HEK293 (cell line): ENCODE measurements around the gene ARHGAP6.

Experiments used
- EGR2 ChIP-seq: fragments of 450-650 bp; formaldehyde crosslinking; IDR thresholded peaks from 2 replicates; pipeline ENCODE4 v1.5.1; 2016; ENCODE audit warnings: low read depth, missing biosample characterization, missing genetic modification characterization
- GLI2 ChIP-seq: fragments of 450-650 bp; formaldehyde crosslinking; IDR thresholded peaks from 2 replicates; pipeline ENCODE4; 2017; ENCODE audit warnings: missing biosample characterization, missing genetic modification characterization, low read depth, borderline replicate concordance
- SALL2 ChIP-seq: fragments of 450-650 bp; formaldehyde crosslinking; IDR thresholded peaks from 2 replicates; pipeline ENCODE4 v1.5.0; 2017; ENCODE audit warnings: missing biosample characterization, mild to moderate bottlenecking, missing genetic modification characterization, borderline replicate concordance
- ZEB2 ChIP-seq: fragments of 450-650 bp; formaldehyde crosslinking; IDR thresholded peaks from 2 replicates; pipeline ENCODE4 v1.5.1; 2016; ENCODE audit warnings: missing biosample characterization, missing genetic modification characterization
- ZNF121 ChIP-seq: fragments of 450-650 bp; formaldehyde crosslinking; IDR thresholded peaks from 2 replicates; pipeline ENCODE4 v1.5.1; 2016; ENCODE audit warnings: missing biosample characterization, missing genetic modification characterization
- ZNF174 ChIP-seq: fragments of 450-650 bp; formaldehyde crosslinking; IDR thresholded peaks from 2 replicates; pipeline ENCODE4 v1.5.0; 2017; ENCODE audit warnings: missing biosample characterization, mild to moderate bottlenecking, missing genetic modification characterization
- ZNF24 ChIP-seq: fragments of 450-650 bp; formaldehyde crosslinking; IDR thresholded peaks from 2 replicates; pipeline ENCODE4 v1.5.1; 2016; ENCODE audit warnings: missing biosample characterization, missing genetic modification characterization
- ZNF670 ChIP-seq: fragments of 450-650 bp; formaldehyde crosslinking; IDR thresholded peaks from 2 replicates; pipeline ENCODE4 v1.5.1; 2016; ENCODE audit warnings: missing biosample characterization, missing genetic modification characterization, low read depth
- ZNF830 ChIP-seq: fragments of 450-650 bp; IDR thresholded peaks from 2 replicates; pipeline ENCODE4 v1.5.0; 2018; ENCODE audit warnings: missing biosample characterization, missing genetic modification characterization, low read depth, mild to moderate bottlenecking, moderate library complexity
- TF ChIP-seq, protein P1 (sequence below): fragments of 450-650 bp; formaldehyde crosslinking; IDR thresholded peaks from 2 replicates; pipeline ENCODE4 v1.5.1; 2016; ENCODE audit warnings: missing biosample characterization, missing genetic modification characterization
- TF ChIP-seq, protein P2 (sequence below): fragments of 450-650 bp; formaldehyde crosslinking; IDR thresholded peaks from 2 replicates; pipeline ENCODE4 v1.5.1; 2016; ENCODE audit warnings: missing biosample characterization, missing genetic modification characterization
- TF ChIP-seq, protein P3 (sequence below): fragments of 450-650 bp; formaldehyde crosslinking; IDR thresholded peaks from 2 replicates; pipeline ENCODE4 v1.5.1; 2016; ENCODE audit warnings: missing biosample characterization, missing genetic modification characterization
- TF ChIP-seq, protein P4 (sequence below): fragments of 450-650 bp; formaldehyde crosslinking; IDR thresholded peaks from 2 replicates; pipeline ENCODE4 v1.5.1; 2016; ENCODE audit warnings: missing biosample characterization, missing genetic modification characterization

DNA sequence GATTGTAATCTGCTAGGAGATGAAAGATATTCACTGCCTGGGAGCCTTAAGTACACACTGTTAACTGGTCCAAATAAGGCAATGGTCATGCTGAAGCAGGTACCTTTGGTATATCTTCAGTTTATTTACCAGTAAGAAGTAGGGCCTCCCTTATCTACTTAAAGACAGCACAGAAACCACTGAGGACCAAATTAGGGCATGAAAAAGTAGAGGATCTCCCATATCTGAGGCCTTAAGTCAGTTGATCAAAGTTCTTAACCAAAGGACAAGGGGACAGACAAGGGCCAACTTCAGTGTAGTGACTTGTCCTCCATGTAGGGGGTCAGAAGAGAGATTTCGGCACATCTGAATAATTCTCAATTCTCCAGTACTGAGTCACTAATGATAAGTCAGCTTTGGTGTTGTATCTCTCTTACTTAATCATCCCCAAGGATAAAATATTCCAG lies 313.4 kb downstream of the ARHGAP6 start:
- TF ChIP-seq, protein P1, sequence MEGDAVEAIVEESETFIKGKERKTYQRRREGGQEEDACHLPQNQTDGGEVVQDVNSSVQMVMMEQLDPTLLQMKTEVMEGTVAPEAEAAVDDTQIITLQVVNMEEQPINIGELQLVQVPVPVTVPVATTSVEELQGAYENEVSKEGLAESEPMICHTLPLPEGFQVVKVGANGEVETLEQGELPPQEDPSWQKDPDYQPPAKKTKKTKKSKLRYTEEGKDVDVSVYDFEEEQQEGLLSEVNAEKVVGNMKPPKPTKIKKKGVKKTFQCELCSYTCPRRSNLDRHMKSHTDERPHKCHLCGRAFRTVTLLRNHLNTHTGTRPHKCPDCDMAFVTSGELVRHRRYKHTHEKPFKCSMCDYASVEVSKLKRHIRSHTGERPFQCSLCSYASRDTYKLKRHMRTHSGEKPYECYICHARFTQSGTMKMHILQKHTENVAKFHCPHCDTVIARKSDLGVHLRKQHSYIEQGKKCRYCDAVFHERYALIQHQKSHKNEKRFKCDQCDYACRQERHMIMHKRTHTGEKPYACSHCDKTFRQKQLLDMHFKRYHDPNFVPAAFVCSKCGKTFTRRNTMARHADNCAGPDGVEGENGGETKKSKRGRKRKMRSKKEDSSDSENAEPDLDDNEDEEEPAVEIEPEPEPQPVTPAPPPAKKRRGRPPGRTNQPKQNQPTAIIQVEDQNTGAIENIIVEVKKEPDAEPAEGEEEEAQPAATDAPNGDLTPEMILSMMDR = no peak
- TF ChIP-seq ZNF24 (tag by site-specific recombination) = no peak
- no peak for TF ChIP-seq ZNF121 (tag by site-specific recombination)
- TF ChIP-seq, protein P2, sequence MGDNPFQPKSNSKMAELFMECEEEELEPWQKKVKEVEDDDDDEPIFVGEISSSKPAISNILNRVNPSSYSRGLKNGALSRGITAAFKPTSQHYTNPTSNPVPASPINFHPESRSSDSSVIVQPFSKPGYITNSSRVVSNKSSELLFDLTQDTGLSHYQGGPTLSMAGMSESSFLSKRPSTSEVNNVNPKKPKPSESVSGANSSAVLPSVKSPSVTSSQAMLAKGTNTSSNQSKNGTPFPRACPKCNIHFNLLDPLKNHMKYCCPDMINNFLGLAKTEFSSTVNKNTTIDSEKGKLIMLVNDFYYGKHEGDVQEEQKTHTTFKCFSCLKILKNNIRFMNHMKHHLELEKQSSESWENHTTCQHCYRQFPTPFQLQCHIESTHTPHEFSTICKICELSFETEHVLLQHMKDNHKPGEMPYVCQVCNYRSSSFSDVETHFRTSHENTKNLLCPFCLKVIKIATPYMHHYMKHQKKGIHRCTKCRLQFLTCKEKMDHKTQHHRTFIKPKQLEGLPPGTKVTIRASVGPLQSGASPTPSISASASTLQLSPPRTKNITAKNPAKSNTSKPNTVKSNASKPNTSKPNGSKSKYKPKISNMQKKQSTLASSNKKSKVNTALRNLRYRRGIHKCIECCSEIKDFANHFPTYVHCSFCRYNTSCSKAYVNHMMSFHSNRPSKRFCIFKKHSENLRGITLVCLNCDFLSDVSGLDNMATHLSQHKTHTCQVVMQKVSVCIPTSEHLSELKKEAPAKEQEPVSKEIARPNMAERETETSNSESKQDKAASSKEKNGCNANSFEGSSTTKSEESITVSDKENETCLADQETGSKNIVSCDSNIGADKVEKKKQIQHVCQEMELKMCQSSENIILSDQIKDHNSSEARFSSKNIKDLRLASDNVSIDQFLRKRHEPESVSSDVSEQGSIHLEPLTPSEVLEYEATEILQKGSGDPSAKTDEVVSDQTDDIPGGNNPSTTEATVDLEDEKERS (tag by site-specific recombination) = no peak
- TF ChIP-seq, protein P3, sequence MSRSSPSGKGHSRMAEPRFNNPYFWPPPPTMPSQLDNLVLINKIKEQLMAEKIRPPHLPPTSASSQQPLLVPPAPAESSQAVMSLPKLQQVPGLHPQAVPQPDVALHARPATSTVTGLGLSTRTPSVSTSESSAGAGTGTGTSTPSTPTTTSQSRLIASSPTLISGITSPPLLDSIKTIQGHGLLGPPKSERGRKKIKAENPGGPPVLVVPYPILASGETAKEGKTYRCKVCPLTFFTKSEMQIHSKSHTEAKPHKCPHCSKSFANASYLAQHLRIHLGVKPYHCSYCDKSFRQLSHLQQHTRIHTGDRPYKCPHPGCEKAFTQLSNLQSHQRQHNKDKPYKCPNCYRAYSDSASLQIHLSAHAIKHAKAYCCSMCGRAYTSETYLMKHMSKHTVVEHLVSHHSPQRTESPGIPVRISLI (tag by site-specific recombination) = no peak
- TF ChIP-seq, protein P4, sequence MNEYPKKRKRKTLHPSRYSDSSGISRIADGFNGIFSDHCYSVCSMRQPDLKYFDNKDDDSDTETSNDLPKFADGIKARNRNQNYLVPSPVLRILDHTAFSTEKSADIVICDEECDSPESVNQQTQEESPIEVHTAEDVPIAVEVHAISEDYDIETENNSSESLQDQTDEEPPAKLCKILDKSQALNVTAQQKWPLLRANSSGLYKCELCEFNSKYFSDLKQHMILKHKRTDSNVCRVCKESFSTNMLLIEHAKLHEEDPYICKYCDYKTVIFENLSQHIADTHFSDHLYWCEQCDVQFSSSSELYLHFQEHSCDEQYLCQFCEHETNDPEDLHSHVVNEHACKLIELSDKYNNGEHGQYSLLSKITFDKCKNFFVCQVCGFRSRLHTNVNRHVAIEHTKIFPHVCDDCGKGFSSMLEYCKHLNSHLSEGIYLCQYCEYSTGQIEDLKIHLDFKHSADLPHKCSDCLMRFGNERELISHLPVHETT (tag by site-specific recombination) = no peak
- no peak for TF ChIP-seq GLI2 (tag by site-specific recombination)
- TF ChIP-seq ZNF174 (tag by site-specific recombination) = no peak
- no peak for TF ChIP-seq SALL2
- TF ChIP-seq ZNF670 (tag by site-specific recombination) = no peak
- TF ChIP-seq EGR2 (tag by site-specific recombination) = no peak
- no peak for TF ChIP-seq ZEB2 (tag by site-specific recombination)
- TF ChIP-seq ZNF830 (tag by site-specific recombination) = no peak
